GM23248 (cell line): ENCODE results near the gene ZNRF1.

Experiments used
- EZH2 ChIP-seq: fragments of 200-600 bp; sonication (generic); IDR thresholded peaks from 2 replicates; pipeline ENCODE4 v1.6.1; 2018; ENCODE audit warnings: antibody characterized with exemption, mild to moderate bottlenecking; ENCODE audit not compliant: insufficient read depth, poor library complexity, severe bottlenecking
- EZH2phosphoT487 ChIP-seq: fragments of 200-600 bp; sonication (generic); IDR thresholded peaks from 2 replicates; pipeline ENCODE4 v1.6.1; 2018; ENCODE audit warnings: antibody characterized with exemption, moderate library complexity, mild to moderate bottlenecking, low read depth; ENCODE audit not compliant: insufficient read depth

DNA sequence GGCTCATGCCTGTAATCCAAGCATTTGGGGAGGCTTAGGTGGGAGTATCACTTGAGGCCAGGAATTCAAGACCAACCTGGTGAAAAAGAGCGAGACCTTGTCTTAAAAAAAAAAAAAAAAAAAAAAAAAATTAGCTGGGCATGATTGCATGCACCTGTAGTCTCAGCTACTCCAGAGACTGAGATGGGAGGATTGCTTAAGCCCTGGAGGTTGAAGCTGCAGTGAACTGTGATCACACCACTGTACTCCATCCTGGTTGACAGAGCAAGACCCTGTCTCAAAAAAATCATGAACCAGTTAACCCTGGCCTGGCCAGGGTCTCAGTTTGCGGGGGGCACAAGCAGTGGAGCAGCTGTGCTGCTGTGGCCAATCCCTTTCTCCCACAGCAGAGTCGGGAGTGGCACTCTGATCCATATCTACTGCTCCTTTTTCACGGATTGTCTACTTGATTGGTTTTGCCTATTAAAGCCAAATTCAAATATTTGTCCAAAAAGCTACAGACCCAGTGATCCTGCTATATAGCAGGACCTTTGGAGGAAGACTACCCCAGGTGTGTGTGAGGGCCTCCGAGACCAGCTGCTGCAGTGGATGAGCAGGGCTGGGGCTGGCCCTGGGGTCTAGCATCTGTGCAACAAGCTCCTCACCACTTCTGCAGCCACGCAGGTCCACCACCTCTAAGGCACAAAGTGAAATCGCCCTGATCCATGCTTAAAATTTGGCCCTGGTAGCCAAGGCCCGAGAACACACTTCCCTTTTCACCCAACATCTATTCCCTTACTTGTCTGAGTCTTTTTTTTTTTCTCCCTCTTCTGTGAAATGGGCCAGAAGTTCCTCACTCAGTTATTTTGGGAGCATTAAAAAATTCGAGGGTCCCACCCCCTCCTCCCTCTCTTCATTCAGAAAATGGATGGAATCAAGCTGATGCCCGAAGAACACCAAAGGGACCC lies 69.5 kb downstream of the ZNRF1 start:
- TF ChIP-seq EZH2phosphoT487, result no peak
- no peak for TF ChIP-seq EZH2
